GM13976 (cell line): ENCODE results near the gene FEM1B.

ENCODE experiments used
- DNase-seq: peaks from one replicate; pipeline ENCODE4 v3.0.0; 2012; ENCODE audit warnings: low spot score
- in situ Hi-C: fragments of 300-500 bp; cut with MboI; formaldehyde crosslinking; loops from one replicate; pipeline ENCODE4 v1.12.0; 2022; ENCODE audit warnings: low sequenced_read_pairs, mixed read lengths, inconsistent platforms; ENCODE audit not compliant: unreplicated experiment
- TF ChIP-seq, protein P1 (sequence below): IDR thresholded peaks from 2 replicates; pipeline ENCODE4 v1.5.1; 2012; ENCODE audit warnings: borderline replicate concordance, mild to moderate bottlenecking; ENCODE audit not compliant: insufficient read depth; ENCODE audit errors: extremely low read depth, missing control alignments, control extremely low read depth

FEM1B gene

DNA sequence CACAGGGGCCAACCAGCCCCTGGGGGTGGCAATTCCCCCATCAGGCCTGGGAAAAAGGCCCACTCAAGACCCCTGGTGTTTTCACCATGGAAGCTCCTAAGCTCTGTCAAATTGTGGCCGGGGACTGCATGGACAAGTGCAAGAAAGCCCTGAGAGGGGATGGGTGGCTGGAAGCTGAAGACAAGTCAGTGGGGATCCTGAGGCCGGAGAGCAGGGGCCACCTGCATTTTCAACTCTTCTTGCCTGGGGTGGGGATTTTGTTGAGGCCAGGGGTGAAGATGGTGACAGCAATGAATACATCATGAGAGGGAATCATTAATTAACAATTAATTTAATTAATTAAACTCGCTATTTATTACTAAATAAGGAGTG is 33.9 kb downstream of the FEM1B start:
- TF ChIP-seq, protein P1, sequence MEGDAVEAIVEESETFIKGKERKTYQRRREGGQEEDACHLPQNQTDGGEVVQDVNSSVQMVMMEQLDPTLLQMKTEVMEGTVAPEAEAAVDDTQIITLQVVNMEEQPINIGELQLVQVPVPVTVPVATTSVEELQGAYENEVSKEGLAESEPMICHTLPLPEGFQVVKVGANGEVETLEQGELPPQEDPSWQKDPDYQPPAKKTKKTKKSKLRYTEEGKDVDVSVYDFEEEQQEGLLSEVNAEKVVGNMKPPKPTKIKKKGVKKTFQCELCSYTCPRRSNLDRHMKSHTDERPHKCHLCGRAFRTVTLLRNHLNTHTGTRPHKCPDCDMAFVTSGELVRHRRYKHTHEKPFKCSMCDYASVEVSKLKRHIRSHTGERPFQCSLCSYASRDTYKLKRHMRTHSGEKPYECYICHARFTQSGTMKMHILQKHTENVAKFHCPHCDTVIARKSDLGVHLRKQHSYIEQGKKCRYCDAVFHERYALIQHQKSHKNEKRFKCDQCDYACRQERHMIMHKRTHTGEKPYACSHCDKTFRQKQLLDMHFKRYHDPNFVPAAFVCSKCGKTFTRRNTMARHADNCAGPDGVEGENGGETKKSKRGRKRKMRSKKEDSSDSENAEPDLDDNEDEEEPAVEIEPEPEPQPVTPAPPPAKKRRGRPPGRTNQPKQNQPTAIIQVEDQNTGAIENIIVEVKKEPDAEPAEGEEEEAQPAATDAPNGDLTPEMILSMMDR: no peak
- in situ Hi-C loops: loop anchor here (25.0 kb wide), 1 partner anchor 226 kb away; no protein-coding TSS in a partner anchor
- DNase-seq: no peak

DNA sequence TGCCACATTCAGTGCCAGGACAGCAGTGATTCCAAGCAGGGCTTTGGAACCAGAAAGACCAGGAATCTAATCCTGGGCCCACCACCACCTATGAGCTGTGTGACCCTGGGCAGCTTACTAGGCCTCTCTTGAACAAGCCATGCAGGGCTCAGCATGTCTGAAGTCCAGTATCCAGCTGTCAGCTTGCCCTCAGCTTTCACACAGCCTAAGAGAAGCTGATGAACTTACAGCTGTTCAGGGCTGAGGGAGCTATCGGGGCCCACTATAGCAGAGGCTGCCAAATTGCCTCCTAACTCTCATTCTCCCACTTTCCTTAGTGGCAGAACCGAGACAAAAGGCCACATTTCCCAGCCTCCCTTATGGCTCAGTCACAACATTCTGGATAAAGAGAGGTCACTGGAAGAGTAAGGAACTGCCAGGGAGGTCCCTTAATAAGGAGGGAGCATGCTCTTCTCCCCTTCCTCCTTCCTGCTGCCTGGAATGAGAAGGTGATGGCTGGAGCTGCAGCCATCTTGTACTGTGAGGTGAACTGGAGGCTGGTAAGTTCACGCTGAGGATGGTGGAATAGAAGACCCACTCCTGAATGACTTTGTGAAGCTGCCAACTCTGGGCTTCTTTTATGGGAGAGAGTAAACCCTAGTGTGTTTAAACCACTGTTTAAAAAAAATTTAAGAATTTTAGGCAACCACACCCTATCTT is 34.5 kb downstream of the FEM1B start:
- TF ChIP-seq, protein P1: no peak
- DNase-seq: no peak
- in situ Hi-C loops: loop anchor here (25.0 kb wide), 1 partner anchor 225 kb away; no protein-coding TSS in a partner anchor

DNA sequence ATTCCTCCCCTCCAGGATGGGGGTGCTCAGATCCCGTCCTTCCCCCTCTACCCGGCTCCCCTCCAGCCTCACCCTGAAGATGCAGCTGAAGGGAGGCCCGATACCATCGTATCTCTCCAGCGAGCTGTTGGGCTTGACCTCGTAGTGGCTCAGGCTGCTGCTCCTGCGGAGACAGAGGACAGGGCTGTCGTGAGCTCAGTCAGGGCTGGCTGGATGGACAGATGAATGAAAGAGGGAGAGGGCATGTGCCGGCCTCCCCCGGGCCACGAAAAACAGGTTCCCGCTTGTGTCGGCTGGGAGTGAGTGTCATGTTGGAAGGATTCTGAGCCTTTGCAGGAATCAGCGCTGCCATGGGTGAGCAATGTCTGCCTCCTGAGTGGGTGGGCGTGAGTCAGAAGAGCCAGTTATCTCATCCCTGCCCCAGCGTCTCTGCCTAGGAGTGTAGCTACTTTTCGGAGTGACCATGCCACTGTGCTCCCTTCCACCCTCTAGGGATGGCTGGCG is 35.2 kb downstream of the FEM1B start:
- in situ Hi-C loops: loop anchor here (25.0 kb wide), 1 partner anchor 225 kb away; no protein-coding TSS in a partner anchor
- DNase-seq: no peak

DNA sequence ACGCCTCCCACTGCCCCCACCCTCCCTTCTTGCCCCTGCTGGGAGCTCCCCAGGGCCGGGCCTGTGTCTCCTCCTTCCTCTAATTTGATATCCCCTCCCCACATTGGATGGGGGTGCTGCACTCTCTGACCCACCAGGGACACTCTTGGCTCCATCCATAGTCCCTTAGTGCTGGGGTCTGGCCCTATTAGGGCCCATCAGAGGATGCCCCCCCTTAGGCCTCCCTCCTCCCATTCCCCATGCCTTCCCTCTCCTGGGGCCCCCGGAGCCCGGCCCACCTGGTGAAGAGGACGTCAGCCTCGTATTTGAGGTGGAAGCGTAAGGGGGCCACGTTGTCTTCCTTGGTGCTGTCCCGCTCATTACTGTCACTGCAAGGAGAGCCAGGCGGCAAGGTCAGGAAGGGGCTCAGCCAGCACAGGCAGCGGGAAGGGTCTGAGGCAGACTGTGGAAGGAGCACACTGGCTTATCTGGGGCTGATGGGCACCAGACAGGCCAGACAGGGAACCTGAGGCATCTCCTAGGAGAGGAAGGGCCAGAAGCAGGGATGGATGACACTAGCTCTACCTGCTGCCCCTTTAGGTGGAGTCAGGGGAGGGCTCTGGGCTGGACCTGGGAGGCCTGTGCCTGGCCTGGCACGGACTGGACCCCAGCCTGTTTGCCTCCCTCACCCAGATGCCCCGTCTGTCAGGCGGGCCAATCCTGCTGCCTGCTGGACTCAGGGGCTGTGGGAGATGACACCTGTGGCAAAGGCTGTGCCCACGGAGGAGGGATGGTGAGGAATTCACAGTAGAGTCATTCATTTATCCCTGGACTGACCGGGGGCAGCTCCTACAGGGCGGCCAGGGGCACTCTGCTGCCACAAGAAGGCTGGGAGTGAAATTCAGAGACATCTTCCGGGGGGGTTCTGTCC is 36.2 kb downstream of the FEM1B start:
- TF ChIP-seq, protein P1: no peak
- no peak for DNase-seq
- in situ Hi-C loops: loop anchor here (25.0 kb wide), 1 partner anchor 224 kb away; no protein-coding TSS in a partner anchor

More for the DNA sequence above, 35.2 kb downstream of the FEM1B start:
- TF ChIP-seq, protein P1: no peak

DNA sequence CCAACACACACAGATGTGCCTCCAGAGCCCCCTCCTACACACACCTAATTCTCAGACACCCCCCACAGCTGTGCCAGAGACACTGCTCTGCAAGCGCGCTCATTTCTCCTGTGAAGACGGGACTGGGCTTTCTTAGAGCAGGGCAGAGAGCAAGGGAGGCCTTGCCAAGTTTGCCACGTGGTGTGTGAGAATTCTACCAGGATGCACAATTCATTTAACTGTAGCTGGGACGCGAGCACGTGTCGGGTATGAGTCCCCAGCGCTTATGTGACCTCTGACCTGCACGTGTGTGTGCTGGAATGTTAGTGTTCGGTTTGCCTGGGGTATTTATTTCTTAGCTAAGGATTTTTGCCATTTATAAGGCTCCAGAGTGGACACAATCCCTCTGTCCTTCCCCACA is 37.0 kb downstream of the FEM1B start:
- TF ChIP-seq, protein P1: no peak
- in situ Hi-C loops: loop anchor here (25.0 kb wide), 1 partner anchor 223 kb away; no protein-coding TSS in a partner anchor
- DNase-seq: no peak

DNA sequence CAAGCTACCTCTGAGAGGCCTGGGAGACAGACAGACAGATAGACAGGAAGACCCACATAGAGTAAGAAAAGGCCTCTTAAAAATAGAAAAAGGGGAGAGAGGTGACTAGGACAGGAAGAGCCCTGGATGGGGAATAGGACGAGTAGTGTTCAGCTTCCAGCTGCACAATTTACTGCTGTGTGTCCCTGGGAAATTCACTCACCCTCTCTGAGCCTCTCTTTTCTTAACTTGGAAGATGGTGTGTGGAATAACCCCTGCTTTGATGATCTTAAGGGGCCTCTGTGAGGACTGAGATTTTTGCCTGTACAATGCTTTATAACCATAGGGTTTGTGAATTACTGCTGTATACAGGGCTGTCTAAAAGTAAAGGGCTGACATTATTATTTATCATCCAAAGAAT is 37.5 kb downstream of the FEM1B start:
- TF ChIP-seq, protein P1: no peak
- in situ Hi-C loops: loop anchor here (25.0 kb wide), 1 partner anchor 222 kb away; no protein-coding TSS in a partner anchor

More for the DNA sequence above, 37.5 kb downstream of the FEM1B start:
- DNase-seq: no peak
